AG08395 (cell line): ENCODE data around the gene SLC25A30.
"Not testable (repeated sequence)": the region's sequence is repeated elsewhere in the genome, so short reads cannot be mapped to it uniquely, and the experiment has no call there.

Experiments used
- DNase-seq: peaks from one replicate; pipeline ENCODE4 v3.0.0; 2012; ENCODE audit warnings: mixed read lengths, low spot score

SLC25A30 gene

GRCh38 chr13:45432737-45433380, 14.7 kb upstream of the SLC25A30 start:
- no peak for DNase-seq

DNA sequence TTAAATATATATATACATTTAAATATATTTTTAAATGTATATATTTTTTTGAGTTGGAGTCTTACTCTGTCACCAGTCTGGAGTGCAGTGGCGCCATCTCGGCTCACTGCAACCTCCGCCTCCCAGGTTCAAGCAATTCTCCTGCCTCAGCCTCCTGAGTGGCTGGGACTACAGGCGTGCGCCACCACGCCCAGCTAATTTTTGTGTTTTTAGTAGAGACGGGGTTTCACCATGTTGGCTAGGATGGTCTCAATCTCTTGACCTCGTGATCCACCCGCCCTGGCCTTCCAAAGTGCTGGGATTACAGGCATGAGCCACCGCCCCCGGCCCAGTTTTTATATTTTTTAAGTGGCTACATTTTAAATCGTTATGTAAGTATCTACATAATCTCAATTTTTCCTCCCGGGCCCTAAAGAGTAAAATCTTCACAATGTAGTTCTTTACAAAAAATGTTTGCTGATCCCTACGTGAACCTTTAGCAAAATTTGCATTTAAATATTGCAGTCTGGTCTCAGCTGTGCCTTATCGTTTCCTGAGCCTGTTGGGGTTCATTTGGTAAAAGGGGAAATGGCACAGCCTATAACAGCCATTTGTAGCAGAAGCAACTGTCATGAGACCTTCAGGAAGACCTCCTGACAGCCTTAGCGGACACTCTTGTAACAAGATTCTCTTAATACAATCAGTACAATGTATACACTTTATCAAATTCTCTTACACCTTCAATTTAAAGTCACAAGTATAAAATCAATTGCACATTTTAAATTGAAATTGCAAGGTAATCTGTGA, 8.1 kb upstream of the SLC25A30 start:
- not testable (repeated sequence) for DNase-seq

DNA sequence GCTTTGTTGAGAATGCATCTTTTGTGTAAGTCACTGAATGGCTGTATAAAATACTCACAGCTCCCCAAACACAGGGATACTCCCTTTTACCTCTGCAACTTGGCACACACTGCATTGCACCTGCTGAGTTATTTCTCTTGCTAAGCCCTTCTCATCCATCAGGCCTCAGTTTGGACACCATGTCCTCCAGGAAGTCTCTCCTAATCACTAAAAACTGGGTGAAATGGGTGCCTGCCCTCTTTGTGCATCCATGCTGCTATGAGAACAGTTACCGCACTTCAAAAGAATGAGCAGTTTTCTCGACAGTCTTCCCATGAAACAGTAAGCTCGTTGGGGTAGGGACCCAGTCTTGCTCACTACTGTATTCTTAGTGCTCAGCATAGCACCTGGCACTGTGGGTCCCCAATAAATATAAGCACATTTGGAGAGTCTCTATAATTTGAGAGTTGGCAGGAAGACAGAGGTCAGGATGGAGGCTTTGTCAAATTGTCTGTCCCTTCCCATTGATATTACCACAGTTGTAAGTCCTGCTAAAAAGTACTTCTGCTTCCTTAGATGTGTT, 4.6 kb upstream of the SLC25A30 start:
- no peak for DNase-seq

DNA sequence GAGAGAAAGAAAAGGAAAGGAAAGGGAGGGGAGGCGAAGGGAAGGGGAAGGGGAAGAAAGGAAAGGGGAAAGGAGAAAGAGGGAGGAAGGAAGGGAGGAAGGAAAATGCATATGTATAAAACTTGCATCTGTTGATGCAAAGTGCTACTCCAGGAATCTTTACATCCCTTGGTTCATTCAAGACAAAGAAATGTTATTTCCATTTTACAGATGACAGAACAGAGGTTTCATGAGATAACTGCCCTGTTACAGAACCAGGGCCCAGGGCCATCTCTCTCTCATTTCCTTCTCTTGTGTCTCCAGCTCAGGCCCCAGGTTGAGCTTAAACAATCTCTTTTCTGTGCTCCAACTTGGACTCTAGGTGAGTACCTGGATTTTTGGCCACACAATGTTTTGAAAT, 1.8 kb upstream of the SLC25A30 start:
- DNase-seq, result no peak

- not testable (repeated sequence) for DNase-seq
Observed at GRCh38 chr13:45419389-45419788, 1.2 kb upstream of the SLC25A30 start.

DNA sequence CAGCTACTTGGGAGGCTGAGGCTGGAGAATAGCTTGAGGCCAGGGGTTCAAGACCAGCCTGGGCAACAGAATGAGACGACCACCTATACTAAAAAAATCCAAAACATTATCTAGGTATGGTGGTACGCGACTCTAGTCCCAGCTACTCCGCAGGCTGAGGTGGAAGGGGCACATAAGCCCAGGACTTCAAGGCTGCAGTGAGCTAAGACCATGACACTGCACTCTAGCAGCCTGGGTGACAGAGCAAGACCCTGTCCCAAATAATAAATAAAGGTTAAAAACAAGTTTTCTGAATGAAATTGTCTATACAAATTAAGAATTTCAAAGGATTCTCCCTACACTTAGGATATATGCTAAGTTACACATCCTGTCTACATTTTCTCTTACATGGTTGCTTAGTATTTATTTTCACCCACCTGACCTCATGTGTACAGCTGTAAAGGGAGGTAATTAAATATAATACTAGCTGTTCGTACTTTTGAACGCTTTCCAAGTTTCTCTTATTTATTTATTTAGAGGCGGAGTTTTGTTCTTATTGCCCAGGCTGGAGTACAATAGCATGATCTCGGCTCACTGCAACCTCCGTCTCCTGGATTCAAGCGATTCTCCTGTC, 1.6 kb downstream of the SLC25A30 start:
- DNase-seq, result no peak

GRCh38 chr13:45415112-45415511, 3.1 kb downstream of the SLC25A30 start:
- no peak for DNase-seq

GRCh38 chr13:45413826-45414307, 4.3 kb downstream of the SLC25A30 start:
- DNase-seq, result no peak

DNA sequence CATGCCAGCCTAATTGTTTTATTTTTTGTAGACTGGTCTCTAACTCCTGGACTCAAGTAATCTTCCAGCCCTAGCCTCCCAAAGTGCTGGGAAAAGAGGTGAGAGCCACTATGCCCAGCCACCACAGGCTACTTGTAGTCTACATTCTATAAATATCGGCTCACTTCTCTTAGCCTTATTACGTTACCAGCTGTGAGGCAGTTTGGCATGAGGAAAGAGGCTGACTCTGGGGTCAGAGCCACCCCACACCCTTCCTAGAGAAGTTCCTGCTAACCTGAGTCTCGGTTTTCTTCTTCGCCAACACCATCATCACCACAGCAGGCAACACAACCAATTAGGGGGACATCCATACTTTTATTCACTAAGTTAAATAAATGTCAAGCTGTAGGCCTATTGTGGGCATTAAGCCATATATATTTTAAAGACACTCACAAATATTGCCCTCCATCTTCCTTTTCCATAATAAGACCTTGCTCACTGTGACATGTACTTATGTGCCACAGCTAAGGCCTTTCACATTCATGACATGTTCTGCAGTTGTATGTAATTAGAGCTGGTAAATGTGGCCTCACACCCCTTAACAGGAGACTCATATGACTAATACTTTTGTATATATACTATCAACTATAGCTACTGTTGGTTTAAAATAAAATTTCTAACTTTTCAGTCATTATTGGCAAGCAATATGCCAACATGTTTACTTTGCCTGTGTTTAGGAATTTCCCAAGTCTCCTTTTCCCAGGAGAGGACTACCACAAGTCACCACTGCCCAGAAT, 5.7 kb downstream of the SLC25A30 start:
- no peak for DNase-seq

- no peak for DNase-seq
Observed at GRCh38 chr13:45411631-45412030, 6.5 kb downstream of the SLC25A30 start.

GRCh38 chr13:45411221-45411620, 7.0 kb downstream of the SLC25A30 start:
- no peak for DNase-seq

DNA sequence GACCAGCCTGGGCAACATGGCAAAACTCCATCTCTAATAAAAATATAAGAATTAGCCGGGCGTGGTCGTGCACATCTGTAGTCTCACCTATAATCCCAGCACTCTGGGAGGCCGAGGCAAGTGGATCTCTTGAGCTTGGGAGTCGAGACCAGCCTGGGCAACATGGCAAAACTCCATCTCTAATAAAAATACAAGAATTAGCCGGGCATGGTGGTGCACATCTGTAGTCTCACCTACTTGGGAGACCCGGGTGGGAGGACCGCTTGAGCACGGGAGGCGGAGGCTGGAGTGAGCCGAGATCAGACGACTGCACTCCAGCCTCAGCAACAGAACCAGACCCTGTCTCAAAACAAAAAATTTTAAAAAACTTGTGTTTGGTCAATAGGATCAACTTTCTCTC, 7.7 kb downstream of the SLC25A30 start:
- DNase-seq, result no peak

GRCh38 chr13:45410001-45410400, 8.2 kb downstream of the SLC25A30 start:
- no peak for DNase-seq

DNA sequence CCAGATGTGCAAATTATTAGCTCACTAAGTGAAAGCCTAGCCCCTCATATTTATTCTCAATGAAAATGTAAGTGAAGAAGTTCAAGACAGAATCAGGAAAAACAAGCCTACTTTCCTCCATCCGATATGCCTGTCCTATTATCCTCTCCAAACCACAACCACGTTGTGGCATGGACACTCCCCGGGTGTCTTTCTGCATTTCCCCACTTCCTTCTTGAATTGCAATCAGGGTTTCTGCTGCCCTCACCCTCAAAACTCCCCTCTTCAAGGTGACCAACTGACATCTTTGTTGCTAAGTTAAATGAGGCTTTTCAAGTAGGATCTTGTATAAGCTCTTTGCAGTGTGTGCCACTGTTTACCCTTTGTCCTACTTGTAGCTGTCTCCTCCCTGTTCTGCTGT, 11.8 kb downstream of the SLC25A30 start:
- no peak for DNase-seq

DNA sequence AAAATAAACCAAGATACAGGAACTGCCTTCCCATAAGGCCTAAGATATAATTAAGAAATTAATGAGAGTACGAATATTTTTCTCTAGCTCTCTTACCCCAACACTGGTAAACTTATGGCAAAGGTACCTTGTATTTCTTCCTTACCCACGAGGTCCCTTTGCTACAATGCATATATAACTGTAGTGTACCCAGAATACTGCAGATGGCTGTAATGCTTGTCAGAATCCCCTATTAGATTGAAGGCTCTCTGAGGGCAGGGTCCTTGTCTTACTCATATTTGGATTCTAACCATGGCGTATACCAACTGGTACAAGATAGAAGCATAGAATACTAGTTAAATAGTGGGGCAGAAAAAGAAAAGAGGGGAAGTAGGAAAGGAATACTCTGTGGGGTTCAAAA, 15.1 kb downstream of the SLC25A30 start:
- no peak for DNase-seq

DNA sequence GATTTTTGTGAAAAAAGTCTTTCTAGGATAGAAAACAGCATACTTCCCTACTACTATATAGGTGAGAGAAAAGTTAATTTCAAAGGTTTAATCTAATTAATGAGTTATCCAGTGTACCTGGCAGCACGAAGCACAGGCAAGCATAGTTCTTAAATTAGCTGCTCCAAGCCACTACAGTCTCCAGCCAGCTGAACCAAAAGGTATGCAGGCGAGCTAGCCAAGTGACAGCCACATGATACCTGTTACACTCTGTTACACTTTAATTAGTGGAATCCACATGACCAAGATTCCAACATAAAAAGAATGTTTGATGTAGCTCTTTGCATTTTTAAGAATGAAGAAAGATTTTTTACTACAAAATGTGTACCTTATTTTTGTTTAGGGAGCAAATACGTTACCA, 15.5 kb downstream of the SLC25A30 start:
- no peak for DNase-seq

GRCh38 chr13:45401314-45401713, 16.9 kb downstream of the SLC25A30 start:
- no peak for DNase-seq

DNA sequence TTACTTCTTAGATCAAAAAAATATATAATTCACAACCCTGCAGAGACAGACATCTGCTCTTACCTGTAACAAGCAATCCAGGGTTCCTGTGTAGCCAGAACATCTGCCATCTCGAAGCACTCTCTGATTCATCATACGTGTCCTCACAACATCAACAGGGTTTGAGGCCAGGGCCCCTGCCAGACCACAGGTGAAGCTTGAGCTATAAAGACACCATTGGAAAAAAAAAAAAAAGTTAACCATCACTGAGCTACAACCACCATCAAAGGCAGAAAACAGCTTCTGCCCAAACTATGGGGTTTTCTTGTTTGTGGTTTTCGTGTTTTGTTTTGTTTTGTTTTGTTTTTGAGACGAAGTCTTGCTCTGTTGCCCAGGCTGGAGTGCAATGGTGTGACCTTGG, 19.3 kb downstream of the SLC25A30 start:
- DNase-seq, result no peak

DNA sequence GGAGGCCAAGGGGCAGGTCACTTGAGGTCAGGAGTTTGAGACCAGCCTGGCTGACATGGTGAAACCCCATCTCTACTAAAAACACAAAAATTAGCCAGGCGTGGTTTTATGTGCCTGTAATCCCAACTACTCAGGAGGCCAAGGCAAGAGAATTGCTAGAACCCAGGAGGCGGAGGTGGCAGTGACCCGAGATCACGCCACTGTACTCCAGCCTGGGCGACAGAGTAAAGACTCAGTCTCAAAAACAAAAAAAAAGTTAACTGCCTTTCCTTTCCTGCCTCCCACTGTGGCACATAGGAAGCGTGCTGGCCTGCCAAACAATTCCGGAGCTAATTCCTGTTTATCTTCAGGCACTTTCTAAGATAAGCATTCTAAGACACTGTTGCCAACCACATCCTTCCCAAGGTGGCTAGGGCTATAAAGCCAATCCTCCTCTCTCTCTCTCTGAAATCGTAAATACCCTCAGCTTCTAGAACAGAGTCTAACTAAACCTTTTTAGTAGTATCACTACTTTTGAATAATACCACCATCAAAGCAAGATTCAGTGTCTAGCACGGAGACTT, 21.6 kb downstream of the SLC25A30 start:
- no peak for DNase-seq

DNA sequence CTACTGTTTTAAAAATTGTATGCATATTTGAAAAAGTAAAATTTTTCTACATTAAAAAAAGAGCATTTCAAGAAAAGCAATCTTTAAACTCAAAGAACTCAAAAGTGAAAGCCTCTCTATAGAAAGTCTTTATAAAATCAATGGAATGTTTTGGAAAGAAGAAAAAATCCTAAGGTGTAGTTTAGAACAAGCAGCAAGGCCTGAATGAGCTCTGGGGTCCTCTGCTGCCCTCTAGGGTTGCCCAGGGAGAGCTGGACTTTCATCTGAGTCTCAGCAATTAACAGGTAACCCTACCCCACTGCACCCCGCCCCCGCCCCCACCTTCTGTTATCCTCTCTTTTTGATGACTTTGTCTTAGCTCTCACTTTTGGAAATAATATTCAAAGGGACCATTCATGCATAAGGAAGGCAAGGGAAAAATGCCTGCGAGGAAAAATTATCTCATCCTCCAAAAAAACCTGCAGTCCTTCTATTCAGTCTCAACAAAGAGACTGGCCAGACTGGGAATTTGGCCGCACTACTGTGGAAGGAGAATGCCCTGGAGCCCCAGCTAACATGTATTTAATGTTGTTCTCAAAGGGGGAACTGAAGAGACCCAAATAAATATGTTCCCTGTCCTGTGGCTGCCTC, 24.1 kb downstream of the SLC25A30 start:
- DNase-seq, result peak; percentile 67

DNA sequence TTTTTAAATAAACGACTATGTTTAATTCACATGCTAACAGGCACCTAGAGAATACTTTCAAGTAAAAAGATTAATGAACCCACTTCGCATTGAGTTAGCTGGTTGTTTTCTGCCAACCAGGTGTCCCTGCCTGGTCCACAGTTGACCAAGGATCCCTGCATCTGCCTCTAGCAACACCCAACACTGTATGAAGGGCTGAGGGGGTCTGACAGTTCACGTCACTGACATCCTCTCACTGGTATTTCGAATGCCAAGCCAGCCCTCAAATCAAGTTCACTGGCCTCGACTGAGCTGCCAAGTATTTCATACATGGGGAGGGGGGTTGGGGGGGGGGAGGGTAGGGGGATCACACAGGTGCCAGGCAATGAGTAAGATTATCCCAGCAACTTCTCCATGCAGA, 25.4 kb downstream of the SLC25A30 start:
- DNase-seq, result no peak
